ENCODE data around the gene CBFA2T3.
"Not testable (repeated sequence)": the region's sequence is repeated elsewhere in the genome, so short reads cannot be mapped to it uniquely, and the experiment has no call there.

The CBFA2T3 gene

DNA sequence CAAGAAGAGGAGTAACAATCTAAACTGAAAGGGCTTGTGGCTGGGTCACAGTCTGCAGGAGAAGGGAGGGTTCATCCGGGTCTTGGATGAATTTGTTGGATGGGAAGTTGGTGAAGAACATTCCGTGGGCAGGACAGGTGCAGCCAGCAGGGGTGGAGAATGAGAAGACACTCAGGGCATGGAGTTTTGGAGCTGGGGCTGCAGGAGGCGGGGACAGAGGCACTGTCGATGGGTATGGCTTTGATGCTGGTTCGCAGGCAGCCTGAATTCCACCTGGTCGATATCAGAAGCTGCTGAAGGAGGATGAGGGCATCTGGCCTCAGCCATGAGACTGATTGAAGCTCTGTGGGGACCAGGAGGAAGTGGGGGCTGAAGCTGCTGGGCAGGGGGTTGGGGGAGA, 36.1 kb upstream of the CBFA2T3 start:
- no peak for DNase-seq (ENCODE audit: low read depth, low spot score)

GRCh38 chr16:89012622-89012995, 35.6 kb upstream of the CBFA2T3 start:
- DNase-seq (ENCODE audit: low read depth, low spot score), result no peak

DNA sequence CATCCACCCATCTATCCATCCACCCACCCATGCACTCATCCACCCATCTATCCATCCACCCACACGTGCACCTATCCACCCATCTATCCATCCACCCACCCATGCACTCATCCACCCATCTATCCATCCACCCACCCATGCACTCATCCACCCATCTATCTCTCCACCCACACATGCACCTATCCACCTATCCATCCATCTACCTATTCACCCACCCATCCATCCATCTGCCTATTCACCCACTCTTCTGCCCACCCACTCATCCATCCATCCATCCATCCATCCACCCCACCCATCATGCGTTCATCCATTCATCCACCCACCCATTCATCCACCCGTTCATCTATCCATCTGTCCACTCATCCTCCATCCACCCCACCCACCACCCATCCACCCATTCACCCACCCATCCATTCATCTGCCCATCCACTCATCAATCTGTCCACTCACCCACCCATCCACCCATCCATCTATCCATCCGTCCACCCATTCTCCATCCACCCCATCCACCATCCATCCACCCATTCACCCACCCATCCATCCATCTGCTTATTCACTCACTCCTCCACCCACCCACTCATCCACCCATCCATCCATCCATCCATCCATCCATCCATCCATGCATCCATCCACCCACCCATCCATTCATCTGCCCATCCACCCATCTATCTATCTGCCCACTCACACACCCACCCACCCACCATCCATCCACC, 35.1 kb upstream of the CBFA2T3 start:
- no peak for DNase-seq (ENCODE audit: low read depth, low spot score)

GRCh38 chr16:89010210-89010925, 33.4 kb upstream of the CBFA2T3 start:
- no peak for DNase-seq (ENCODE audit: low read depth, low spot score)

DNA sequence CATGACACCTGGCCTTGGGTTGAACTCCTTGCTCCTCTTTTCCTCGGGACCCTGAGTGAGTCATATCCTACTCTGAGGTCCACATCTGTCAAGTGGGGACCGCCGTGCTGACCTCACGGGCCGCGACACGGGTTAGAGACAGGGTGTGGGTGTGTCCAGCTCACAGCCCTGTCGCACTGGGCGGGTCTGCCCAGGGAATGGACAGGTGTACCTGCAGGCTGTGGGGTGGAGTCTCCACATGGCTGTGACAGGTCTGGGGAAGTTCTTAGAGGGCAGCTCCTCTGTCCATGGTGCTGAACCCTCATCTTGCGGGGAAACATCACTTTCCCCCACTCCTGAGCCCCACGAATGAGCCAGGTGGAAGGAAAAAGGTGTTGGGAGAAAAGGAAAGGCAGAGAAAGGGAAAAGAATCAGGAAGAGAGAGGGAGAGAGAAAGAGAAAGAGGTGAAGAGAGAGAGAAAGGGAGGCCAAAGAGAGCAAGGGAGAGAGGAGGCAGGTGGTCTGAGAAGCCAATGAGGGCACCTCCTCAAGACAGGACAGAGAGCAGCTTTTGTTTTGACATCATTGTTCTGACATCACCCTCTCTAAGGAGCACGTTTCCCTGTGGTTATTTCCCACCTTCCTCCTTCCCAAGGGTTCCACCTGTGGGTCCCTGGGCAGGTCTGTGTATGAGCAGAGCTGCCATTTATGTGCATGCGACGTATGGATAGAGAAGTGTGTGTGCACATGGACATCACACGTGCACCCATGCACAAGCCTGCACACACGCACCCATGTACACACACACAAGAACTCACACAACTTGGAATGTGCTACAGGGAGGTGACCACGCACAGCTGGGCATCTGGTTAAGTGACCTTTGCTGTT, 32.6 kb upstream of the CBFA2T3 start:
- peak; percentile 42 for DNase-seq (ENCODE audit: low read depth, low spot score)

DNA sequence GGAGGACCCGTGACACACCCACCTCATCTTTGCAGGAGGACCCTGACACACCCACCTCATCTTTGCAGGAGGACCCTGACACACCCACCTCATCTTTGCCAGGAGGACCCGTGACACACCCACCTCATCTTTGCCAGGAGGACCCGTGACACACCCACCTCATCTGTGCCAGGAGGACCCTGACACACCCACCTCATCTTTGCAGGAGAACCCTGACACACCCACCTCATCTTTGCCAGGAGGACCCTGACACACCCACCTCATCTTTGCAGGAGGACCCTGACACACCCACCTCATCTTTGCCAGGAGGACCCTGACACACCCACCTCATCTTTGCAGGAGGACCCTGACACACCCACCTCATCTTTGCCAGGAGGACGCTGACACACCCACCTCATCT, 31.8 kb upstream of the CBFA2T3 start:
- DNase-seq (ENCODE audit: low read depth, low spot score), result not testable (repeated sequence)

- no peak for DNase-seq (ENCODE audit: low read depth, low spot score)
Measured at GRCh38 chr16:89007371-89008249, 30.6 kb upstream of the CBFA2T3 start.

DNA sequence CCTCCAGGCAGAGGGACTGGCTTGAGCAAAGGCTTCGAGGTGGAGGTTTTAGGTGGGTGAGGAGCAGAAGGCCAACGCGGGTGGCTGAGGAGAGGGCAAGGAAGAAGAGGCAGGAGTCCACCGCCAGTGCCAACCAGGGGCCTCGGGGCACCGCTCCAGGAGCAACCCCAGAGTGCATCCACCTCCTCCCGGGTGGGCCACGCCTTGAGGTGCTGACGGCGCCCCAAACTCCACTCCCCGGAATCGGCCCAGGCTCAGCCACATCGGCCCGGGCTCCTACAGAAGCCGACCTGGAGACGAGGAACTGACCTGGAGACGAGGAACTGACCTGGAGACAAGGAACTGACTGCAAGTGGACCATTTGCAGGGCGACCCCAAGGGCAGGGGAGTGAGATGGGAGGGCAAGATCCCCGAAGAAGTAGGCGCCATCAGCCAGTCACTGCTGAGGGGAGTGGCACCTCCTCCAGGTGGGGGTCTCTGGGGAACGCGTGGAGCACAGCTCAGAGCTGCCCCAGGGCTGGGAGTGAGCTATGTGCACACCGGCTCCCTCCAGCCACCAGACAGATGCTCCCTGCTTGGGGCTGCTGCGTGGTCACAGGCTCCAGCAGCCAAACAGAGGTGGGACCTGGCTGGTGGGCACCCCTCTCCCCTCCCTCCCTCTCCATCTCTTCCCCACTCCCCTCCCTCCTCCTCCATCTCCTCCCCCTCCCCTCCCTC, 29.2 kb upstream of the CBFA2T3 start:
- DNase-seq (ENCODE audit: low read depth, low spot score), result no peak

- DNase-seq (ENCODE audit: low read depth, low spot score), result no peak
Measured at GRCh38 chr16:89005201-89006035, 28.4 kb upstream of the CBFA2T3 start.

DNA sequence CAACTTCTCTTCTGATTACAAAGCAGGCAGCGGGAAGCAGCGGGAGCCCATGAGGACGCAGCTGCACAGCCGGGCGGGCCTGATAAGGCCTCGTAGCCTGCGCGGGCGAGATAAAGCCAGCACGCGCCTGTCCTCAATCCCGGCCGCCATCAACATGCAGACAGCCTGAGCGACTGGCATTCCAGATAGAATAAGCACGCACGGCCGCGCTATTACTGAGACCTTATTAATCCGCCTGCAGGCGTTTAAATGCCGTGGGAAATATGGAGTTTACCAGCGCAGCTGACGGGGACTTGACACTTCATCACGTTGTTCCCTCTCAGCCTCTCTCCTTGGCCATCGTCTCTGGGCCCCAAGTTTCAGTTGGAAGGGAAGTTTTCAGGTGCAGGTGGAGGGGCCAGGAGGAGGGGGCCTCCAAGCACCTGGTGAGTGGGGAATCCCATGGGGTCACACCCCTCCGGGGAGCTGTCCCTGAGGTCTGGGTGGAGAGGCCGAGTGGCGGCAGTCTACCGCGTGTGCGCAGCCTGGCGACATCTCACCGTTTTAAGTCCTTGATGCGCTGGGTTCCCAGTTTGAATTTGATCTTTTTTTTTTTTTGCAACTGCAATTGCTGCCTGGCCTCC, 27.3 kb upstream of the CBFA2T3 start:
- no peak for DNase-seq (ENCODE audit: low read depth, low spot score)

GRCh38 chr16:89003831-89004208, 26.8 kb upstream of the CBFA2T3 start:
- DNase-seq (ENCODE audit: low read depth, low spot score), result no peak

GRCh38 chr16:89002851-89003830, 26.1 kb upstream of the CBFA2T3 start:
- DNase-seq (ENCODE audit: low read depth, low spot score), result no peak

DNA sequence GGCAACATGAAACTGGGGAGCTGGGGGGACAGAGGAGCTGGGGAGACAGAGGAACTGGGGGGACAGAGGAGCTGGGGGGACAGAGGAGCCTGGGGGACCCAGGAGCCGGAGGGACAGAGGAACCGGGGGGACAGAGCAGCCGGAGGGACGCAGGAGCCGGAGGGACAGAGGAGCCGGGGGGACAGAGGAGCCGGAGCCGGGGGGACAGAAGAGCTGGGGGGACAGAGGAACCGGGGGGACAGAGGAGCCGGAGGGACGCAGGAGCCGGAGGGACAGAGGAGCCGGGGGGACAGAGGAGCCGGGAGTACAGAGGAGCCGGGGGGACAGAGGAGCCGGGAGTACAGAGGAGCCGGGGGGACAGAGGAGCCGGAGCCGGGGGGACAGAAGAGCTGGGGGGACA, 25.1 kb upstream of the CBFA2T3 start:
- DNase-seq (ENCODE audit: low read depth, low spot score), result not testable (repeated sequence)

GRCh38 chr16:89001117-89002027, 24.4 kb upstream of the CBFA2T3 start:
- no peak for DNase-seq (ENCODE audit: low read depth, low spot score)

- DNase-seq (ENCODE audit: low read depth, low spot score), result no peak
Measured at GRCh38 chr16:89000207-89000959, 23.4 kb upstream of the CBFA2T3 start.

GRCh38 chr16:88999457-89000206, 22.6 kb upstream of the CBFA2T3 start:
- no peak for DNase-seq (ENCODE audit: low read depth, low spot score)
